ENCODE data around the gene SAPCD2. TPM values are rescaled to one million over a fixed set of nuclear protein-coding genes. Genes with fewer than 3 reads are reported as not detected.
"Not testable (repeated sequence)": the region's sequence is repeated elsewhere in the genome, so short reads cannot be mapped to it uniquely, and the experiment has no call there.

Gene SAPCD2
- total RNA-seq, 2 donors from 2014 or later = 0.39 to 0.44 TPM

GRCh38 chr9:137069508-137070091 is 757 bp downstream of the SAPCD2 start:
- DNase-seq (no peak), ATAC-seq (no peak)
- intact Hi-C loops (cut with DNase I) = loop anchor here in 1 of 2 donors (10.0 kb wide), 1 partner anchor 285 kb away; no protein-coding TSS in a partner anchor

- intact Hi-C loops (cut with DNase I) = loop anchor here in 1 of 2 donors (10.0 kb wide), 1 partner anchor 284 kb away; no protein-coding TSS in a partner anchor
- DNase-seq = no peak
- ATAC-seq = no peak
Observed at GRCh38 chr9:137068539-137069507, 1.5 kb downstream of the SAPCD2 start.

- peak; percentile 37 to 42 for ATAC-seq
- intact Hi-C loops (cut with DNase I) = loop anchor here in 1 of 2 donors (10.0 kb wide), 1 partner anchor 283 kb away; no protein-coding TSS in a partner anchor
- DNase-seq = peak; percentile 74
Observed at GRCh38 chr9:137067860-137068538, 2.4 kb downstream of the SAPCD2 start.

GRCh38 chr9:137066096-137066861 is 4.1 kb downstream of the SAPCD2 start:
- ATAC-seq (no peak), DNase-seq (no peak)
- intact Hi-C loops (cut with DNase I) = loop anchor here in 1 of 2 donors (10.0 kb wide), 1 partner anchor 281 kb away; no protein-coding TSS in a partner anchor

GRCh38 chr9:137065336-137065967 is 4.9 kb downstream of the SAPCD2 start:
- ATAC-seq = no peak
- intact Hi-C loops (cut with DNase I) = loop anchor here in 1 of 2 donors (10.0 kb wide), 1 partner anchor 281 kb away; no protein-coding TSS in a partner anchor
- DNase-seq = no peak

- DNase-seq = no peak
- no peak for ATAC-seq
- intact Hi-C loops (cut with DNase I) = loop anchor here (1.0 to 10.0 kb wide), 2 partner anchors 18 to 280 kb away; no protein-coding TSS in a partner anchor
Observed at GRCh38 chr9:137064880-137065164, 5.5 kb downstream of the SAPCD2 start.

GRCh38 chr9:137064027-137064879 is 6.1 kb downstream of the SAPCD2 start:
- DNase-seq (peak; percentile 73), ATAC-seq (peak; percentile 69 to 78)
- intact Hi-C loops (cut with DNase I) = loop anchor here (1.0 to 10.0 kb wide), 2 partner anchors 17 to 279 kb away; no protein-coding TSS in a partner anchor

- DNase-seq (no peak), ATAC-seq (no peak)
- intact Hi-C loops (cut with DNase I) = loop anchor here (1.0 to 10.0 kb wide), 2 partner anchors 16 to 279 kb away; no protein-coding TSS in a partner anchor
Observed at GRCh38 chr9:137063311-137064026, 6.9 kb downstream of the SAPCD2 start.

GRCh38 chr9:137062798-137063197 is 7.6 kb downstream of the SAPCD2 start:
- ATAC-seq, DNase-seq: not testable (repeated sequence)
- intact Hi-C loops (cut with DNase I) = loop anchor here in 1 of 2 donors (10.0 kb wide), 1 partner anchor 278 kb away; no protein-coding TSS in a partner anchor

GRCh38 chr9:137062384-137062783 is 8.0 kb downstream of the SAPCD2 start:
- ATAC-seq (no peak), DNase-seq (no peak)
- intact Hi-C loops (cut with DNase I) = loop anchor here in 1 of 2 donors (10.0 kb wide), 1 partner anchor 278 kb away; no protein-coding TSS in a partner anchor

- intact Hi-C loops (cut with DNase I) = no loop called here
- no peak for ATAC-seq
- DNase-seq = no peak
Observed at GRCh38 chr9:137058521-137059234, 11.7 kb downstream of the SAPCD2 start.

- intact Hi-C loops (cut with DNase I) = no loop called here
- ATAC-seq (no peak), DNase-seq (no peak)
Observed at GRCh38 chr9:137057545-137057944, 12.8 kb downstream of the SAPCD2 start.

- intact Hi-C loops (cut with DNase I) = no loop called here
Observed at GRCh38 chr9:137056739-137057415, 13.5 kb downstream of the SAPCD2 start.

GRCh38 chr9:137055385-137056364 is 14.7 kb downstream of the SAPCD2 start:
- DNase-seq (peak; percentile 89), ATAC-seq (peak; percentile 91 to 92)
- intact Hi-C loops (cut with DNase I) = no loop called here

More at GRCh38 chr9:137056739-137057415, 13.5 kb downstream of the SAPCD2 start:
- no peak for ATAC-seq
- no peak for DNase-seq

Data from left cardiac atrium (tissue), 4 donors.